ENCODE results near the gene PYGM. TPM values are rescaled to one million over a fixed set of nuclear protein-coding genes. Genes with fewer than 3 reads are reported as not detected.
A peak's percentile ranks its signal among the peaks of the same experiment; 100 is the strongest.

PYGM gene
- total RNA-seq, 1 experiment from 2014 or later = 1.6 TPM

GRCh38 chr11:64784813-64785581, 25.2 kb upstream of the PYGM start:
- Histone ChIP-seq H3K9me2 (ENCODE audit: insufficient read depth) (no peaks in the 10 kb centered on the region), H2AFZ (no peak overlapping the region), H3K79me2 (ENCODE audit: low read depth) (no peaks in the 10 kb centered on the region), H3K9me3 (ENCODE audit: insufficient read depth, low read depth) (no peaks in the 10 kb centered on the region), H3K36me3 (ENCODE audit: low read depth) (0 out of 2 replicates have a peak, but pooled peaks cover 4% of the 10 kb centered on the region), H3K4me1 (replicated peaks; ENCODE audit: insufficient read depth) (peaks cover 6% of the 10 kb centered on the region), H3K4me3 (no peak overlapping the region), H4K20me1 (ENCODE audit: insufficient read depth) (no peaks in the 10 kb centered on the region), H3K27me3 (ENCODE audit: insufficient read depth, low read depth) (no peaks in the 10 kb centered on the region), H3F3A (ENCODE audit: insufficient read depth, low read depth) (peaks cover 29% of the 10 kb centered on the region), H3K27ac (no peak overlapping the region), H3K4me2 (no peak overlapping the region)
- TF ChIP-seq CTCF (conservative IDR thresholded peaks at IDR 0.05) (no peak), EZH2 (IDR thresholded peaks at IDR 0.05; ENCODE audit: low read depth) (no peak)
- no peak for DNase-seq
- CTCF ChIA-PET = no interaction called here
- BruUV-seq (replicated peaks) = no TSS peak
- POLR2A ChIA-PET (ENCODE audit: unreplicated experiment) = no interaction called here
- intact Hi-C loops (cut with micrococcal nuclease; ENCODE audit: unreplicated experiment) = loop anchor here (10.0 kb wide), 1 partner anchor 470 kb away; no protein-coding TSS in a partner anchor

- TF ChIP-seq CTCF (conservative IDR thresholded peaks at IDR 0.05) = 0 out of 2 replicates have a peak, but pooled peaks have one; percentile 2
- TF ChIP-seq EZH2 (IDR thresholded peaks at IDR 0.05; ENCODE audit: low read depth) = no peak
- ChIA-PET POLR2A (ENCODE audit: unreplicated experiment) (interaction anchor here (0.5 to 1.4 kb wide), 27 partner anchors 16 to 1112 kb away, joined by 3 to 19 read pairs (median 6); partner anchors contain the start of genes CCDC85B, CFL1, MAP4K2 and NEAT1), CTCF (interaction anchor here (0.6 to 1.0 kb wide), 8 partner anchors 10 to 1612 kb away, joined by 3 to 15 read pairs (median 3); partner anchors contain the start of genes CDC42BPG and PPP2R5B)
- H2AFZ ChIP-seq = peak within 1 kb of the TSS; percentile 83
- H3K9me2 ChIP-seq (ENCODE audit: insufficient read depth) = no peaks in the 10 kb centered on the region
- peaks cover 39% of the 10 kb centered on the region for H4K20me1 ChIP-seq (ENCODE audit: insufficient read depth)
- H3K4me2 ChIP-seq = peak within 1 kb of the TSS; percentile 98
- H3K36me3 ChIP-seq (ENCODE audit: low read depth) = peaks cover 41% of the 10 kb centered on the region
- H3F3A ChIP-seq (ENCODE audit: insufficient read depth, low read depth) = peaks cover 68% of the 10 kb centered on the region
- peaks cover 39% of the 10 kb centered on the region for H3K79me2 ChIP-seq (ENCODE audit: low read depth)
- peak within 1 kb of the TSS; percentile 86 for H3K27ac ChIP-seq
- peak; percentile 100 for DNase-seq
- H3K27me3 ChIP-seq (ENCODE audit: insufficient read depth, low read depth) = no peaks in the 10 kb centered on the region
- intact Hi-C loops (cut with micrococcal nuclease; ENCODE audit: unreplicated experiment) = loop anchor here (1.0 to 10.0 kb wide), 5 partner anchors 32 to 420 kb away; partner anchors contain the start of genes ARL2, MEN1, RPS6KA4 and ZNHIT2
- BruUV-seq (replicated peaks) = no TSS peak
- no peaks in the 10 kb centered on the region for H3K9me3 ChIP-seq (ENCODE audit: insufficient read depth, low read depth)
- peak within 1 kb of the TSS; percentile 98 for H3K4me3 ChIP-seq
- peaks cover 26% of the 10 kb centered on the region for H3K4me1 ChIP-seq (replicated peaks; ENCODE audit: insufficient read depth)
These were observed 18.9 kb upstream of the PYGM start, which contains the start of gene SF1 for GRCh38 chr11:64778473-64779298. Gene SF1 (minus strand): TSS chr11:64778542. CDS start chr11:64778392, 150 bp downstream.

GRCh38 chr11:64778223-64778472, 18.4 kb upstream of the PYGM start:
- H3K4me3 ChIP-seq = peak overlapping the region; percentile 72; the same call in 1 of the 2 replicates
- H3K27me3 ChIP-seq (ENCODE audit: insufficient read depth, low read depth) = no peaks in the 10 kb centered on the region
- POLR2A ChIA-PET (ENCODE audit: unreplicated experiment) = interaction anchor here (0.5 to 1.4 kb wide), 14 partner anchors 25 to 1112 kb away, joined by 3 to 17 read pairs (median 8); partner anchors contain the start of genes CCDC85B, CFL1, MAP4K2 and NEAT1
- H3K9me2 ChIP-seq (ENCODE audit: insufficient read depth) = no peaks in the 10 kb centered on the region
- H3F3A ChIP-seq (ENCODE audit: insufficient read depth, low read depth) = peaks cover 73% of the 10 kb centered on the region
- peaks cover 46% of the 10 kb centered on the region for H3K36me3 ChIP-seq (ENCODE audit: low read depth)
- H3K27ac ChIP-seq = peak overlapping the region; percentile 86
- no peak for TF ChIP-seq CTCF (conservative IDR thresholded peaks at IDR 0.05)
- TF ChIP-seq EZH2 (IDR thresholded peaks at IDR 0.05; ENCODE audit: low read depth) = no peak
- no peak overlapping the region for H2AFZ ChIP-seq
- peaks cover 44% of the 10 kb centered on the region for H3K79me2 ChIP-seq (ENCODE audit: low read depth)
- H3K4me1 ChIP-seq (replicated peaks; ENCODE audit: insufficient read depth) = peaks cover 26% of the 10 kb centered on the region
- intact Hi-C loops (cut with micrococcal nuclease; ENCODE audit: unreplicated experiment) = loop anchor here (1.0 to 10.0 kb wide), 5 partner anchors 33 to 419 kb away; partner anchors contain the start of genes ARL2, MEN1, RPS6KA4 and ZNHIT2
- CTCF ChIA-PET = interaction anchor here (0.6 to 0.9 kb wide), 5 partner anchors 10 to 1612 kb away, joined by 3 to 15 read pairs (median 4); partner anchors contain the start of gene PPP2R5B
- H4K20me1 ChIP-seq (ENCODE audit: insufficient read depth) = peaks cover 44% of the 10 kb centered on the region
- BruUV-seq (replicated peaks) = no TSS peak
- H3K9me3 ChIP-seq (ENCODE audit: insufficient read depth, low read depth) = no peaks in the 10 kb centered on the region
- DNase-seq = no peak
- peak overlapping the region; percentile 54 for H3K4me2 ChIP-seq
